ENCODE results near the gene PDZRN4. TPM values are rescaled to one million over a fixed set of nuclear protein-coding genes. Genes with fewer than 3 reads are reported as not detected.

Gene PDZRN4
- total and polyA plus RNA-seq, 2 of the 4 experiments (the other 2 are of a cell fraction): not detected

DNA sequence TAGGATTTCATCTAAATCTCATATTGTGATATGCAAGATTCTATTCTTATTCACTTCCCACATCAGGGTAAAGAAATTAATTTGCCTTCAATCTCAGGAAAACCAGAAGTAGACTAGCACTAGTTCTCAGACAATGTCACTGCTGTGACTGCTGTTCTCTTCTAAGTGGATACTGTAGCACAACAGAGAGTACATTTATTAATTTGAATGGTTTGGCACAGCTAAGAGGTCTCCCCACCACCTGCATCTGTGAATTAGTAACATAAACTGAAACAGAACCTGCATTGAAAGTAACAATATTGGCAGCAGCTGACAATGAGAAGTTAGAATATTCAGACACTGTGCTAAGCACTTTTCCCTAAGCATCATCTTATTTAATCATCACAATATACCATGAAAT, 253.1 kb downstream of the PDZRN4 start:
- no peaks in the 10 kb centered on the region for H3K9me1 ChIP-seq (ENCODE audit: insufficient read depth, low read length)
- DNase-seq: no peak
- CTCF ChIA-PET: no interaction called here
- no peak overlapping the region for H2BK15ac ChIP-seq (ENCODE audit: low read depth, low read length)
- dilution Hi-C loops (cut with HindIII; ENCODE audit: low sequenced_read_pairs, unreplicated experiment) (no loop called here), intact Hi-C loops (cut with micrococcal nuclease) (no loop called here), in situ Hi-C loops (cut with MboI; ENCODE audit: low sequenced_read_pairs) (no loop called here)
- no peak overlapping the region for H2BK120ac ChIP-seq (ENCODE audit: low read depth, low read length)
- H3K27ac ChIP-seq (ENCODE audit: insufficient read depth, low read length): no peak overlapping the region
- 0 out of 2 replicates have a peak, but pooled peaks cover 1% of the 10 kb centered on the region for H3K27me3 ChIP-seq (ENCODE audit: control insufficient read depth, insufficient read depth, low read length)
- H4K91ac ChIP-seq (ENCODE audit: insufficient read depth, low read depth, low read length): no peak overlapping the region
- no peak for ATAC-seq (ENCODE audit: low read depth)
- H2AK5ac ChIP-seq (ENCODE audit: low read depth, low read length): no peak overlapping the region
- BruUV-seq (replicated peaks): no TSS peak
- no peak overlapping the region for H2AK9ac ChIP-seq (replicated peaks; ENCODE audit: low read depth, low read length, poor library complexity)
- no peak overlapping the region for H3K18ac ChIP-seq (ENCODE audit: low read depth, low read length)
- H3K36me3 ChIP-seq (ENCODE audit: control insufficient read depth, insufficient read depth, low read length): no peaks in the 10 kb centered on the region
- H4K8ac ChIP-seq (ENCODE audit: low read depth in 2 of 2, low read length in 2 of 2): no peak overlapping the region
- H3K9me3 ChIP-seq (ENCODE audit: control insufficient read depth, insufficient read depth, low read length): no peaks in the 10 kb centered on the region
- no peaks in the 10 kb centered on the region for H4K20me1 ChIP-seq (ENCODE audit: insufficient read depth, low read length)
- H2AFZ ChIP-seq (replicated peaks; ENCODE audit: low read length, poor library complexity): no peak overlapping the region
- H3K4me3 ChIP-seq (ENCODE audit: insufficient read depth, low read depth, low read length): no peak overlapping the region
- no peak overlapping the region for H3K4ac ChIP-seq (ENCODE audit: low read depth, low read length)
- no peak overlapping the region for H3K9ac ChIP-seq (ENCODE audit: low read depth, low read length)
- no peak for TF ChIP-seq SMC3 (IDR thresholded peaks at IDR 0.05; ENCODE audit: low read depth, low read length)
- TF ChIP-seq RAD21 (IDR thresholded peaks at IDR 0.05; ENCODE audit: low read length): no peak
- TF ChIP-seq BHLHE40 (IDR thresholded peaks at IDR 0.05; ENCODE audit: low read depth, low read length): no peak
- TF ChIP-seq, protein P1, sequence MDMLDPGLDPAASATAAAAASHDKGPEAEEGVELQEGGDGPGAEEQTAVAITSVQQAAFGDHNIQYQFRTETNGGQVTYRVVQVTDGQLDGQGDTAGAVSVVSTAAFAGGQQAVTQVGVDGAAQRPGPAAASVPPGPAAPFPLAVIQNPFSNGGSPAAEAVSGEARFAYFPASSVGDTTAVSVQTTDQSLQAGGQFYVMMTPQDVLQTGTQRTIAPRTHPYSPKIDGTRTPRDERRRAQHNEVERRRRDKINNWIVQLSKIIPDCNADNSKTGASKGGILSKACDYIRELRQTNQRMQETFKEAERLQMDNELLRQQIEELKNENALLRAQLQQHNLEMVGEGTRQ (IDR thresholded peaks at IDR 0.05; ENCODE audit: low read depth, low read length): no peak
- TF ChIP-seq RFX5 (IDR thresholded peaks at IDR 0.05; ENCODE audit: low read depth, low read length): no peak
- TF ChIP-seq, protein P2, sequence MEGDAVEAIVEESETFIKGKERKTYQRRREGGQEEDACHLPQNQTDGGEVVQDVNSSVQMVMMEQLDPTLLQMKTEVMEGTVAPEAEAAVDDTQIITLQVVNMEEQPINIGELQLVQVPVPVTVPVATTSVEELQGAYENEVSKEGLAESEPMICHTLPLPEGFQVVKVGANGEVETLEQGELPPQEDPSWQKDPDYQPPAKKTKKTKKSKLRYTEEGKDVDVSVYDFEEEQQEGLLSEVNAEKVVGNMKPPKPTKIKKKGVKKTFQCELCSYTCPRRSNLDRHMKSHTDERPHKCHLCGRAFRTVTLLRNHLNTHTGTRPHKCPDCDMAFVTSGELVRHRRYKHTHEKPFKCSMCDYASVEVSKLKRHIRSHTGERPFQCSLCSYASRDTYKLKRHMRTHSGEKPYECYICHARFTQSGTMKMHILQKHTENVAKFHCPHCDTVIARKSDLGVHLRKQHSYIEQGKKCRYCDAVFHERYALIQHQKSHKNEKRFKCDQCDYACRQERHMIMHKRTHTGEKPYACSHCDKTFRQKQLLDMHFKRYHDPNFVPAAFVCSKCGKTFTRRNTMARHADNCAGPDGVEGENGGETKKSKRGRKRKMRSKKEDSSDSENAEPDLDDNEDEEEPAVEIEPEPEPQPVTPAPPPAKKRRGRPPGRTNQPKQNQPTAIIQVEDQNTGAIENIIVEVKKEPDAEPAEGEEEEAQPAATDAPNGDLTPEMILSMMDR (conservative IDR thresholded peaks at IDR 0.05; ENCODE audit: low read depth, low read length): no peak
- no peak for TF ChIP-seq RCOR1 (IDR thresholded peaks at IDR 0.05; ENCODE audit: insufficient replicate concordance, low read length)
- no peak for TF ChIP-seq MXI1 (IDR thresholded peaks at IDR 0.05; ENCODE audit: borderline replicate concordance, low read depth, low read length)
- no peak for TF ChIP-seq MAZ (IDR thresholded peaks at IDR 0.05; ENCODE audit: borderline replicate concordance, low read depth, low read length)
- no peak overlapping the region for H4K5ac ChIP-seq (ENCODE audit: low read depth, low read length)
- POLR2A ChIA-PET (ENCODE audit: unreplicated experiment): no interaction called here
- no peak overlapping the region for H3K14ac ChIP-seq (replicated peaks; ENCODE audit: low read depth, low read length)
- no peak overlapping the region for H3K56ac ChIP-seq (ENCODE audit: extremely low read depth, insufficient read depth, low read length)
- H3K23ac ChIP-seq (ENCODE audit: low read depth, low read length): no peak overlapping the region
- no peaks in the 10 kb centered on the region for H3K79me1 ChIP-seq (ENCODE audit: low read depth in 1 of 2, low read length in 2 of 2)
- no peak overlapping the region for H2BK20ac ChIP-seq (ENCODE audit: low read depth, low read length)
- no peak overlapping the region for H3K4me2 ChIP-seq (ENCODE audit: low read depth, low read length)
- no peak overlapping the region for H2BK5ac ChIP-seq (ENCODE audit: low read depth, low read length, poor library complexity, severe bottlenecking)
- H3K4me1 ChIP-seq (ENCODE audit: control insufficient read depth, insufficient read depth, low read length): no peaks in the 10 kb centered on the region

Measured in IMR-90 (cell line).